ENCODE measurements around the gene PLEKHA7. TPM values are rescaled to one million over a fixed set of nuclear protein-coding genes. Genes with fewer than 3 reads are reported as not detected.

PLEKHA7 gene
- total RNA-seq, 1 experiment from 2014 or later: 7.2 TPM

- TF ChIP-seq CBX3 (IDR thresholded peaks at IDR 0.05; ENCODE audit: low read depth): no peak
- no peak for TF ChIP-seq TCF7L2 (IDR thresholded peaks at IDR 0.05; ENCODE audit: borderline replicate concordance, extremely low read depth, insufficient read depth, insufficient read length)
- no peak for TF ChIP-seq RAD21 (IDR thresholded peaks at IDR 0.05; ENCODE audit: low read depth)
- TF ChIP-seq SP1 (IDR thresholded peaks at IDR 0.05; ENCODE audit: low read depth): no peak
- TF ChIP-seq REST (IDR thresholded peaks at IDR 0.05; ENCODE audit: low read depth): no peak
- TF ChIP-seq POLR2A (IDR thresholded peaks at IDR 0.05; ENCODE audit: borderline replicate concordance, extremely low read depth, insufficient read depth, insufficient read length): no peak
- TF ChIP-seq SIN3A (IDR thresholded peaks at IDR 0.05; ENCODE audit: low read depth): no peak
- no peak for TF ChIP-seq FOSL1 (IDR thresholded peaks at IDR 0.05; ENCODE audit: low read depth)
- TF ChIP-seq EZH2 (IDR thresholded peaks at IDR 0.05): no peak
- TF ChIP-seq CEBPB (IDR thresholded peaks at IDR 0.05; ENCODE audit: low read depth): no peak
- TF ChIP-seq SRF (IDR thresholded peaks at IDR 0.05; ENCODE audit: low read depth): no peak
- no peak for TF ChIP-seq MAX (IDR thresholded peaks at IDR 0.05)
- no peak for TF ChIP-seq ELF1 (IDR thresholded peaks at IDR 0.05; ENCODE audit: borderline replicate concordance, low read depth)
- no peak for TF ChIP-seq CTCF (IDR thresholded peaks at IDR 0.05 in 2 of 3, conservative IDR thresholded peaks at IDR 0.05 in 1 of 3; ENCODE audit: borderline replicate concordance in 1 of 3, insufficient read depth in 1 of 3, low read depth in 2 of 3, low read length in 2 of 3)
- TF ChIP-seq JUND (IDR thresholded peaks at IDR 0.05): no peak
- no peak for TF ChIP-seq EGR1 (IDR thresholded peaks at IDR 0.05; ENCODE audit: low read depth)
- no peak for TF ChIP-seq ZNF274 (IDR thresholded peaks at IDR 0.05; ENCODE audit: low read depth, low read length)
- TF ChIP-seq YY1 (IDR thresholded peaks at IDR 0.05; ENCODE audit: extremely low read depth, insufficient replicate concordance, low read depth, low read length): no peak
- no peak for TF ChIP-seq POLR2AphosphoS5 (IDR thresholded peaks at IDR 0.05; ENCODE audit: low read depth, low read length)
- ChIA-PET POLR2A (no interaction called here), RAD21 (ENCODE audit: low non-redundant PET in 1 of 2, low total read pairs in 2 of 2, uncharacterized antibody in 2 of 2, unreplicated experiment in 2 of 2) (no interaction called here), CTCF (interaction anchor here (0.7 to 1.4 kb wide), 2 partner anchors 10 to 25 kb away, joined by 3 to 6 read pairs; no protein-coding TSS in a partner anchor)
- H3K4me3 ChIP-seq (replicated peaks in 1 of 2; ENCODE audit: low read depth in 1 of 2, low read length in 2 of 2): no peak overlapping the region
- no peaks in the 10 kb centered on the region for H3K36me3 ChIP-seq (ENCODE audit: control insufficient read depth in 1 of 2, insufficient read depth in 2 of 2, low read length in 2 of 2)
- intact Hi-C loops (cut with micrococcal nuclease): no loop called here
- H3K79me2 ChIP-seq (ENCODE audit: insufficient read depth, low read length): no peaks in the 10 kb centered on the region
- no peak for ATAC-seq
- no peaks in the 10 kb centered on the region for H3K9me2 ChIP-seq (ENCODE audit: insufficient read depth)
- no peak overlapping the region for H3K9ac ChIP-seq (ENCODE audit: low read length)
- H3K4me1 ChIP-seq (ENCODE audit: control insufficient read depth in 1 of 2, insufficient read depth in 2 of 2, low read length in 2 of 2): peaks cover 9 to 20% of the 10 kb centered on the region in 2 experiments
- no peak overlapping the region for H3K4me2 ChIP-seq (ENCODE audit: low read length)
- no peaks in the 10 kb centered on the region for H3K9me3 ChIP-seq (ENCODE audit: control insufficient read depth in 1 of 2, insufficient read depth in 1 of 2, low read depth in 1 of 2, low read length in 2 of 2)
- no peaks in the 10 kb centered on the region for H3K27me3 ChIP-seq (ENCODE audit: insufficient read depth, low read length)
- DNase-seq (ENCODE audit: low read depth, low spot score): no peak
- BruUV-seq (replicated peaks): no TSS peak
- no peak overlapping the region for H3K27ac ChIP-seq (ENCODE audit: low read depth, low read length)
- no peaks in the 10 kb centered on the region for H4K20me1 ChIP-seq (ENCODE audit: insufficient read depth)
- H2AFZ ChIP-seq (ENCODE audit: low read depth, low read length, poor library complexity, severe bottlenecking): no peak overlapping the region
Observed at GRCh38 chr11:16795146-16795545, 219.1 kb downstream of the PLEKHA7 start.
